Glutamatergic neuron (in vitro differentiated cells): Measurements from ENCODE around the gene AOC2. TPM values are rescaled to one million over a fixed set of nuclear protein-coding genes. Genes with fewer than 3 reads are reported as not detected.

Source experiments
- DNase-seq: peaks from one replicate; pipeline ENCODE4 v3.0.0; 2022
- H3K27ac Mint-ChIP-seq: one replicate; pipeline ENCODE4 v1.8.0; 2020; ENCODE audit warnings: mild to moderate bottlenecking, mixed read lengths, inconsistent platforms; ENCODE audit not compliant: unreplicated experiment
- H3K27me3 Mint-ChIP-seq: one replicate; pipeline ENCODE4 v1.8.0; 2020; ENCODE audit warnings: mild to moderate bottlenecking, moderate library complexity, mixed read lengths, inconsistent platforms; ENCODE audit not compliant: unreplicated experiment
- H3K36me3 Mint-ChIP-seq: one replicate; pipeline ENCODE4 v1.8.0; 2020; ENCODE audit warnings: mild to moderate bottlenecking, mixed read lengths, inconsistent platforms; ENCODE audit not compliant: unreplicated experiment
- H3K4me1 Mint-ChIP-seq: one replicate; pipeline ENCODE4 v1.8.0; 2020; ENCODE audit warnings: mild to moderate bottlenecking, low read depth, mixed read lengths, inconsistent platforms; ENCODE audit not compliant: unreplicated experiment
- H3K4me3 Mint-ChIP-seq: one replicate; pipeline ENCODE4 v1.8.0; 2020; ENCODE audit warnings: mild to moderate bottlenecking, mixed read lengths, inconsistent platforms; ENCODE audit not compliant: unreplicated experiment
- H3K9me3 Mint-ChIP-seq: one replicate; pipeline ENCODE4 v1.8.0; 2020; ENCODE audit warnings: mild to moderate bottlenecking, moderate library complexity, mixed read lengths, inconsistent platforms; ENCODE audit not compliant: unreplicated experiment
- total RNA-seq: library from RNA; stranded (reverse); fragmentation: NEBNext Ultra II Directional; extraction: Animal tissue kit (Norgen Biotek cat#: 25700); gene quantifications from one replicate; pipeline ENCODE4 v1.2.1, GENCODE V29; 2021; ENCODE audit not compliant: unreplicated experiment
- TF ChIP-seq, protein P1 (sequence below): fragments of 200-600 bp; sonication (generic); IDR thresholded peaks from one replicate; pipeline ENCODE4 v1.5.0; 2021; ENCODE audit not compliant: partially characterized antibody, unreplicated experiment

The AOC2 gene
- total RNA-seq, 1 donor from 2014 or later = 6.1 TPM

DNA sequence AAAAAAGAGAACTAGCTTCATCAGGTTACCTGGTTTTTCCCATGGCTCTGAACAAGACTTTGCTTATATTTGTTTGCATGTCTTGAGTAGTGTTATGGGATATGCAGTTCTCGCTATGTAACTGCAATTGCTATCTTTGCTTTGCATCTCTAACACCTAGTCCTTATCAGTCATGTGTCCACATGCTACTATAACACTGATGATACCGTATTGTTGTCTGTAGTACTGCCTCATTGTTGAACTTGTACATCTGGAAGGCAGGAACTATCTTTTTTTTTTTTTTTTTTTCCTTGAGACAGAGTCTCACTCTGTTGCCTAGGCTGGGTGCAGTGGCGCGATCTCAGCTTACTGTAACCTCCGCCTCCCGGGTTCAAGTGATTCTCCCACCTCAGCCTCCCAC is 8.6 kb upstream of the AOC2 start:
- TF ChIP-seq, protein P1, sequence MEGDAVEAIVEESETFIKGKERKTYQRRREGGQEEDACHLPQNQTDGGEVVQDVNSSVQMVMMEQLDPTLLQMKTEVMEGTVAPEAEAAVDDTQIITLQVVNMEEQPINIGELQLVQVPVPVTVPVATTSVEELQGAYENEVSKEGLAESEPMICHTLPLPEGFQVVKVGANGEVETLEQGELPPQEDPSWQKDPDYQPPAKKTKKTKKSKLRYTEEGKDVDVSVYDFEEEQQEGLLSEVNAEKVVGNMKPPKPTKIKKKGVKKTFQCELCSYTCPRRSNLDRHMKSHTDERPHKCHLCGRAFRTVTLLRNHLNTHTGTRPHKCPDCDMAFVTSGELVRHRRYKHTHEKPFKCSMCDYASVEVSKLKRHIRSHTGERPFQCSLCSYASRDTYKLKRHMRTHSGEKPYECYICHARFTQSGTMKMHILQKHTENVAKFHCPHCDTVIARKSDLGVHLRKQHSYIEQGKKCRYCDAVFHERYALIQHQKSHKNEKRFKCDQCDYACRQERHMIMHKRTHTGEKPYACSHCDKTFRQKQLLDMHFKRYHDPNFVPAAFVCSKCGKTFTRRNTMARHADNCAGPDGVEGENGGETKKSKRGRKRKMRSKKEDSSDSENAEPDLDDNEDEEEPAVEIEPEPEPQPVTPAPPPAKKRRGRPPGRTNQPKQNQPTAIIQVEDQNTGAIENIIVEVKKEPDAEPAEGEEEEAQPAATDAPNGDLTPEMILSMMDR = no peak
- no peak overlapping the region for H3K4me3 Mint-ChIP-seq
- H3K4me1 Mint-ChIP-seq = peaks cover 9% of the 10 kb centered on the region
- no peaks in the 10 kb centered on the region for H3K27me3 Mint-ChIP-seq
- H3K27ac Mint-ChIP-seq = no peak overlapping the region
- DNase-seq = no peak
- H3K9me3 Mint-ChIP-seq = peaks cover 7% of the 10 kb centered on the region
- H3K36me3 Mint-ChIP-seq = no peaks in the 10 kb centered on the region

DNA sequence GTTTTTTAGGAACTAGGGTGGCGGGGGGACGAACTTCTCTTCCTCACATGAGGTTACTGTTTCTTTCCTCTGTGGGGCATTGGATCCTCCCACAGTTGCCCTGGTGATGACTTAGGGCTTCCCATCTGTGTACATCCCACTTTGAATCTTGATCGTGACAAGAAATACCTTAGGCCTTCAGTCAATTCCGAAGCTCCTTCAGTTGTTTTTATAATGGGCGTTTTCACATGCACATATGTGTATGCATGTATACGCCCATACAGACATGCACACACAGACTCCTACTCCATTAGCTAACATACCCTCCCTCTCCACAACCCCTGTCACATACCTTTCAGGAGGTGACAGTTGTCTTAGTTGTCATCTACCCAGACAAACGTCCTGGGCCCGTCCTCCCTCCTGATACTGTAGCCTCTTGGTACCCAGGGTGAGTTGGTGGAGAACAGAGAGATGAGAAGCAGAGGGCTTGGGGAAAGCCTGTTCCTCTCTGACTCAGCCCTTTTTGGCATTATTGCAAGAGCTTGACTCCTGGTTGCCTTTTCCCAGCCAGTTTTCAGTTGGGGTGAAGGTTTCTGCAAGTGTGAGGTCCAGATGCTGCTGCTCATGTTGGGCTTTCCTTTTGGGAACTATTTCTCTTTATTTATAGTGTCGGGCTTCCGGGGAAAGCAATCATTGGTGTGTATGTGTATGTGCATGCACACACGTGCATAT is 2.2 kb upstream of the AOC2 start:
- no peak for DNase-seq
- Mint-ChIP-seq H3K9me3 (peaks cover 2% of the 10 kb centered on the region), H3K36me3 (no peaks in the 10 kb centered on the region), H3K27me3 (no peaks in the 10 kb centered on the region), H3K27ac (no peak overlapping the region), H3K4me3 (no peak overlapping the region), H3K4me1 (no peaks in the 10 kb centered on the region)
- TF ChIP-seq, protein P1 = no peak

DNA sequence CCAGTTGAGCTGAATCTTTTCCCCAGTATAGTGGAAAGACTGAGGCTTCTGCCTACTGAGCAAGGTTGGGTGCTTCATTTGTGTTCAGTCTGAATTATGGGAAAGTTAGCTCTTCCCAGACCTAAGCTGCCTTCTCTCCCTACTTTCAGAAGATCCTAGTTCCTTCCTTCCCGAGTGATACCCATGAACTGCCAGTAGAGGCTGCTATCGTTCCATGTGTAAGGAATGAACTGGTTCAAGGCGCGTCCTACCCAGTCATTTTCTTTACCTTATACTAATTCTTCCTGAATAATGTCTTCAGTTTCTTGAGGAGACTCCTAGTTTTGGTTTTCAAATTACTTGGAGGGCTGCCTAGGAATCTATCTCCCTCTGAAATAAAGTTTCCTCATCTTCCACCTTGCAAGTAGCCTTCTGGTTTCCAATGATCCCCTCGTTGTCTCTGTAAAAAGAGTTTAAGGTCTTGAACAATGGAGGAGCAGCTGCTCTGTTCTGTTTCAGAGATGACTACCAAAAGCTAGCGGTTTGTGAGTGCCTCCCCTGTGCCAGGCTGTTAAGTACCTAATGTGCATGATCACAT is 934 bp upstream of the AOC2 start:
- Mint-ChIP-seq H3K4me1 (no peaks in the 10 kb centered on the region), H3K9me3 (no peaks in the 10 kb centered on the region), H3K27me3 (peaks cover 2% of the 10 kb centered on the region), H3K36me3 (no peaks in the 10 kb centered on the region), H3K4me3 (no peak overlapping the region), H3K27ac (peak overlapping the region; percentile 30)
- TF ChIP-seq, protein P1 = peak; percentile 69
- DNase-seq = peak; percentile 37

DNA sequence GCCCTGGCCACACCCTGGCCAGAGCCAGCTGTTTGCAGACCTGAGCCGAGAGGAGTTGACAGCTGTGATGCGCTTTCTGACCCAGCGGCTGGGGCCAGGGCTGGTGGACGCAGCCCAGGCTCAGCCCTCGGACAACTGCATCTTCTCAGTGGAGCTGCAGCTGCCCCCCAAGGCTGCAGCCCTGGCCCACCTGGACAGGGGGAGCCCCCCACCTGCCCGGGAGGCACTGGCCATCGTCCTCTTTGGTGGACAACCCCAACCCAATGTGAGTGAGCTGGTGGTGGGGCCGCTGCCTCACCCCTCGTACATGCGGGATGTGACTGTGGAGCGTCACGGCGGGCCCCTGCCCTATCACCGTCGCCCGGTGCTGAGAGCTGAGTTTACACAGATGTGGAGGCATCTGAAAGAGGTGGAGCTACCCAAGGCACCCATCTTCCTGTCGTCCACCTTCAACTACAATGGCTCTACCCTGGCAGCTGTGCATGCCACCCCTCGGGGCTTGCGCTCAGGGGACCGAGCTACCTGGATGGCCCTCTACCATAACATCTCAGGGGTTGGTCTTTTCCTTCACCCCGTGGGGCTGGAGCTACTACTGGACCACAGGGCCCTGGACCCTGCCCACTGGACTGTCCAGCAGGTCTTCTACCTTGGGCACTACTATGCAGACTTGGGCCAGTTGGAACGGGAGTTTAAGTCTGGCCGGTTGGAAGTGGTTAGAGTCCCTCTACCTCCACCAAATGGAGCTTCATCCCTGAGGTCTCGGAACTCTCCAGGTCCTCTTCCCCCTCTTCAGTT is 578 bp downstream of the AOC2 start:
- H3K27ac Mint-ChIP-seq = no peak overlapping the region
- H3K4me1 Mint-ChIP-seq = no peaks in the 10 kb centered on the region
- H3K36me3 Mint-ChIP-seq = no peaks in the 10 kb centered on the region
- no peak for DNase-seq
- no peak overlapping the region for H3K4me3 Mint-ChIP-seq
- H3K9me3 Mint-ChIP-seq = no peaks in the 10 kb centered on the region
- TF ChIP-seq, protein P1 = no peak
- peaks cover 2% of the 10 kb centered on the region for H3K27me3 Mint-ChIP-seq

DNA sequence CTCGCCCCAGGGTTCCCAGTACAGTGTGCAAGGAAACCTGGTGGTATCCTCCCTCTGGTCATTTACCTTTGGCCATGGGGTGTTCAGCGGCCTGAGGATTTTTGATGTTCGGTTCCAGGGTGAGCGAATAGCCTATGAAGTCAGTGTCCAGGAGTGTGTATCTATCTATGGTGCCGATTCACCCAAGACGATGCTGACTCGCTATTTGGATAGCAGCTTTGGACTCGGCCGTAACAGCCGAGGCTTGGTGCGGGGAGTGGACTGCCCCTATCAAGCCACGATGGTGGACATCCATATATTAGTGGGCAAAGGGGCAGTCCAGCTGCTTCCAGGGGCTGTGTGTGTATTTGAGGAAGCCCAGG is 1.2 kb downstream of the AOC2 start:
- TF ChIP-seq, protein P1 = no peak
- Mint-ChIP-seq H3K4me3 (no peak overlapping the region), H3K27me3 (peaks cover 2% of the 10 kb centered on the region), H3K36me3 (no peaks in the 10 kb centered on the region), H3K4me1 (no peaks in the 10 kb centered on the region), H3K9me3 (no peaks in the 10 kb centered on the region), H3K27ac (no peak overlapping the region)
- DNase-seq = no peak
